KMS-11 (cell line): ENCODE data around the gene LGSN.

Experiments used
- H2AFZ ChIP-seq: fragments of 200-600 bp; sonication (generic); 2 replicates; pipeline ENCODE4 v1.6.1; 2016; ENCODE audit warnings: antibody characterized with exemption, mixed run types, low read depth
- H3K27ac ChIP-seq: fragments of 200-600 bp; sonication (generic); 2 replicates; pipeline ENCODE4 v1.6.1; 2016; ENCODE audit warnings: mild to moderate bottlenecking, mixed run types
- H3K27me3 ChIP-seq: fragments of 200-600 bp; sonication (generic); 2 replicates; pipeline ENCODE4 v1.6.1; 2017; ENCODE audit warnings: mild to moderate bottlenecking, low read depth, mixed run types, moderate library complexity; ENCODE audit not compliant: insufficient read depth
- H3K36me3 ChIP-seq: fragments of 200-600 bp; sonication (generic); 2 replicates; pipeline ENCODE4 v1.6.1; 2017; ENCODE audit warnings: mild to moderate bottlenecking, mixed run types; ENCODE audit not compliant: insufficient read depth
- H3K4me1 ChIP-seq: fragments of 200-600 bp; sonication (generic); 2 replicates; pipeline ENCODE4 v1.6.1; 2016; ENCODE audit warnings: mild to moderate bottlenecking, low read depth, mixed run types; ENCODE audit not compliant: poor library complexity, severe bottlenecking
- H3K4me2 ChIP-seq: fragments of 200-600 bp; sonication (generic); 2 replicates; pipeline ENCODE4 v1.7.0; 2016; ENCODE audit warnings: mild to moderate bottlenecking, mixed run types
- H3K4me3 ChIP-seq: fragments of 200-600 bp; sonication (generic); IDR thresholded peaks from 2 replicates; pipeline ENCODE4 v1.6.1; 2017; ENCODE audit warnings: low read depth, low read length, mixed read lengths; ENCODE audit not compliant: insufficient read depth
- H3K79me2 ChIP-seq: fragments of 200-600 bp; sonication (generic); 2 replicates; pipeline ENCODE4 v1.6.1; 2016; ENCODE audit warnings: low read depth, mixed run types; ENCODE audit not compliant: insufficient read depth
- H3K9ac ChIP-seq: fragments of 200-600 bp; sonication (generic); 2 replicates; pipeline ENCODE4 v1.6.1; 2016; ENCODE audit warnings: mild to moderate bottlenecking, mixed run types
- H4K20me1 ChIP-seq: fragments of 200-600 bp; sonication (generic); 2 replicates; pipeline ENCODE4 v1.6.1; 2016; ENCODE audit warnings: mild to moderate bottlenecking, mixed run types; ENCODE audit not compliant: insufficient read depth
- CTCF ChIP-seq: fragments of 200-600 bp; sonication (generic); conservative IDR thresholded peaks from 2 replicates; pipeline ENCODE4 v1.6.1; 2017; ENCODE audit warnings: low read depth, mild to moderate bottlenecking, antibody characterized with exemption, low read length, moderate library complexity, mixed read lengths

The LGSN gene

GRCh38 chr6:63305277-63305676, 14.5 kb downstream of the LGSN start:
- Histone ChIP-seq H3K27me3 (no peaks in the 10 kb centered on the region), H2AFZ (no peak overlapping the region), H3K4me2 (no peak overlapping the region), H3K4me3 (no peak overlapping the region), H3K36me3 (no peaks in the 10 kb centered on the region), H4K20me1 (no peaks in the 10 kb centered on the region), H3K79me2 (no peaks in the 10 kb centered on the region), H3K4me1 (no peaks in the 10 kb centered on the region), H3K27ac (no peak overlapping the region), H3K9ac (no peak overlapping the region)
- no peak for TF ChIP-seq CTCF

- no peaks in the 10 kb centered on the region for H3K4me1 ChIP-seq
- no peaks in the 10 kb centered on the region for H3K36me3 ChIP-seq
- H3K9ac ChIP-seq, result no peak overlapping the region
- no peaks in the 10 kb centered on the region for H3K79me2 ChIP-seq
- no peaks in the 10 kb centered on the region for H3K27me3 ChIP-seq
- H3K4me3 ChIP-seq, result no peak overlapping the region
- H2AFZ ChIP-seq, result no peak overlapping the region
- no peaks in the 10 kb centered on the region for H4K20me1 ChIP-seq
- no peak overlapping the region for H3K27ac ChIP-seq
- TF ChIP-seq CTCF, result no peak
- no peak overlapping the region for H3K4me2 ChIP-seq
Measured at GRCh38 chr6:63303476-63303875, 16.3 kb downstream of the LGSN start.

GRCh38 chr6:63299667-63300066, 20.1 kb downstream of the LGSN start:
- no peaks in the 10 kb centered on the region for H3K36me3 ChIP-seq
- no peaks in the 10 kb centered on the region for H3K4me1 ChIP-seq
- no peaks in the 10 kb centered on the region for H3K79me2 ChIP-seq
- H4K20me1 ChIP-seq, result no peaks in the 10 kb centered on the region
- H3K9ac ChIP-seq, result no peak overlapping the region
- no peak overlapping the region for H2AFZ ChIP-seq
- no peak overlapping the region for H3K4me3 ChIP-seq
- H3K27me3 ChIP-seq, result no peaks in the 10 kb centered on the region
- no peak overlapping the region for H3K27ac ChIP-seq
- no peak overlapping the region for H3K4me2 ChIP-seq
- TF ChIP-seq CTCF, result no peak

GRCh38 chr6:63295553-63296194, 24.1 kb downstream of the LGSN start:
- no peaks in the 10 kb centered on the region for H4K20me1 ChIP-seq
- H2AFZ ChIP-seq, result no peak overlapping the region
- no peak overlapping the region for H3K9ac ChIP-seq
- H3K4me1 ChIP-seq, result no peaks in the 10 kb centered on the region
- H3K27ac ChIP-seq, result no peak overlapping the region
- no peak overlapping the region for H3K4me2 ChIP-seq
- H3K36me3 ChIP-seq, result no peaks in the 10 kb centered on the region
- no peak overlapping the region for H3K4me3 ChIP-seq
- no peaks in the 10 kb centered on the region for H3K27me3 ChIP-seq
- no peak for TF ChIP-seq CTCF
- H3K79me2 ChIP-seq, result no peaks in the 10 kb centered on the region
